ENCODE data around the gene ATP5F1E. TPM values are rescaled to one million over a fixed set of nuclear protein-coding genes. Genes with fewer than 3 reads are reported as not detected.

ATP5F1E gene
- total RNA-seq, 4 donors from 2014 or later: 15.1 to 35.2 (median 27.7) TPM

GRCh38 chr20:58991715-58992114, 40.4 kb downstream of the ATP5F1E start:
- Histone ChIP-seq H3K36me3 (peaks cover 2 to 100% (median 55%) of the 10 kb centered on the region in 3 donors), H3K4me1 (no peaks in the 10 kb centered on the region), H3K9me3 (no peaks in the 10 kb centered on the region), H3K27me3 (no peaks in the 10 kb centered on the region), H3K27ac (no peak overlapping the region), H3K4me3 (no peak overlapping the region)
- no peak for DNase-seq (ENCODE audit: low spot score in 2 of 2)
- no peak for TF ChIP-seq EP300 (IDR thresholded peaks at IDR 0.05)
- TF ChIP-seq POLR2A (IDR thresholded peaks at IDR 0.05): no peak
- 64 to 75% methylated on average over 9 of the region's 9 CpGs for WGBS, 2 donors

GRCh38 chr20:58990651-58991445, 41.3 kb downstream of the ATP5F1E start:
- no peaks in the 10 kb centered on the region for H3K27me3 ChIP-seq
- no peaks in the 10 kb centered on the region for H3K9me3 ChIP-seq
- peak in 1 of 2 donors; percentile 5 for DNase-seq (ENCODE audit: low spot score in 2 of 2)
- TF ChIP-seq CTCF (IDR thresholded peaks at IDR 0.05) (no peak), POLR2A (IDR thresholded peaks at IDR 0.05) (no peak), EP300 (IDR thresholded peaks at IDR 0.05) (no peak)
- H3K4me3 ChIP-seq: no peak overlapping the region
- WGBS, 2 donors: 78 to 82% methylated on average over 14 of the region's 14 CpGs
- H3K4me1 ChIP-seq: no peaks in the 10 kb centered on the region
- H3K27ac ChIP-seq: no peak overlapping the region
- H3K36me3 ChIP-seq: peaks cover 0 to 98% (median 48%) of the 10 kb centered on the region in 3 donors

- no peak for TF ChIP-seq EP300 (IDR thresholded peaks at IDR 0.05)
- TF ChIP-seq CTCF (IDR thresholded peaks at IDR 0.05): no peak
- no peak for TF ChIP-seq POLR2A (IDR thresholded peaks at IDR 0.05)
- WGBS, 2 donors: 94 to 95% methylated on average over 10 of the region's 10 CpGs
- H3K36me3 ChIP-seq: peaks cover 0 to 81% (median 39%) of the 10 kb centered on the region in 3 donors
These were observed 42.9 kb downstream of the ATP5F1E start for GRCh38 chr20:58989196-58989595.

GRCh38 chr20:58988565-58988882, 43.6 kb downstream of the ATP5F1E start:
- Histone ChIP-seq H3K36me3 (peaks cover 0 to 75% (median 39%) of the 10 kb centered on the region in 3 donors), H3K27ac (no peak overlapping the region), H3K4me1 (peaks cover 0 to 23% (median 12%) of the 10 kb centered on the region in 4 donors), H3K9me3 (no peaks in the 10 kb centered on the region), H3K4me3 (no peak overlapping the region), H3K27me3 (no peaks in the 10 kb centered on the region)
- no peak for TF ChIP-seq POLR2A (IDR thresholded peaks at IDR 0.05)
- TF ChIP-seq CTCF (IDR thresholded peaks at IDR 0.05): no peak
- TF ChIP-seq EP300 (IDR thresholded peaks at IDR 0.05): no peak
- no peak for DNase-seq (ENCODE audit: low spot score in 2 of 2)
- 85 to 89% methylated on average over 6 of the region's 6 CpGs for WGBS, 2 donors

More at GRCh38 chr20:58989196-58989595, 42.9 kb downstream of the ATP5F1E start:
- H3K27me3 ChIP-seq: no peaks in the 10 kb centered on the region
- no peak overlapping the region for H3K4me3 ChIP-seq
- no peaks in the 10 kb centered on the region for H3K9me3 ChIP-seq
- H3K4me1 ChIP-seq: peaks cover 0 to 16% (median 5%) of the 10 kb centered on the region in 4 donors
- peak in 1 of 2 donors; percentile 1 for DNase-seq (ENCODE audit: low spot score in 2 of 2)
- no peak overlapping the region for H3K27ac ChIP-seq

GRCh38 chr20:58987790-58988564, 44.2 kb downstream of the ATP5F1E start:
- H3K9me3 ChIP-seq: no peaks in the 10 kb centered on the region
- no peak for TF ChIP-seq EP300 (IDR thresholded peaks at IDR 0.05)
- no peak for DNase-seq (ENCODE audit: low spot score in 2 of 2)
- peaks cover 0 to 27% (median 15%) of the 10 kb centered on the region in 4 donors for H3K4me1 ChIP-seq
- no peak overlapping the region for H3K27ac ChIP-seq
- no peak overlapping the region for H3K4me3 ChIP-seq
- H3K36me3 ChIP-seq: peaks cover 0 to 69% (median 39%) of the 10 kb centered on the region in 3 donors
- H3K27me3 ChIP-seq: no peaks in the 10 kb centered on the region
- 87 to 88% methylated on average over 9 of the region's 9 CpGs for WGBS, 2 donors
